HG03457 (cell line): ENCODE measurements around the gene PTP4A2.
"Not testable (repeated sequence)": the region's sequence is repeated elsewhere in the genome, so short reads cannot be mapped to it uniquely, and the experiment has no call there.

ENCODE experiments used
- ATAC-seq: cut with Tn5 transposase; IDR thresholded peaks from one replicate; pipeline ENCODE4 v1.9.1; 2021; ENCODE audit warnings: moderate number of reproducible peaks; ENCODE audit not compliant: unreplicated experiment

Gene PTP4A2

DNA sequence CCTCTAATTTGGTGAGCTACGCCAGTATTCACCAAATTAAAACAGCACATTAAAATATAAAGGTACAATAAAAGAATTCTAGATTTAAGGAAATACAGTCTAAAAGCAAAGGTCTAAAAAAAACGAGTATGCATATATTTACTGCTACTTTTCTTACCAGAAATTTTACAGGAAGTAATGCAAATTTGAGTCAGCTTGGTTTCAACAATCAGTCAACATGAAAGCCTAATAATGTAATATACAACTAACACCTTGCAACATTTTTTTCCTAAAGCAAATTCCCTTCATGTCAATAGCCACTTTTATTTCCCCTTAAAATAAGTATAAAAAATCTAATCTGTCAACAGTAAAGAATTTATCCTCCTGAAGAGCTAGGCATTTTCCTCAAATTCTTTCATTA lies 11.9 kb downstream of the PTP4A2 start:
- no peak for ATAC-seq

DNA sequence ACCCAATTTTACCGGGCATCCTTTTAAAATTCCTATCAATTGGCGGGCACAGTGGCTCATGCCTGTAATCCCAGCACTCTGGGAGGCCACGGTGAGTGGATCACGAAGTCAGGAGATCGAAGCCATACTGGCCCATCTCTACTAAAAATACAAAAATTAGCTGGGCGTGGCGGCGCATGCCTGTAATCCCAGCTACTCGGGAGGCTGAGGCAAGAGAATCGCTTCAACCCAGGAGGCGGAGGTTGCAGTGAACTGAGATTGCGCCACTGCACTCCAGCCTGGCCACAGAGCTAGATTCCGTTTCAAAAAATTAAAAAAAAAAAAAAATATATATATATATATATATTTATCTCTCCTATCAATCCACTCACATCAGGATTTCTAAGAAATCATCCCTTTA lies 12.3 kb downstream of the PTP4A2 start:
- not testable (repeated sequence) for ATAC-seq

DNA sequence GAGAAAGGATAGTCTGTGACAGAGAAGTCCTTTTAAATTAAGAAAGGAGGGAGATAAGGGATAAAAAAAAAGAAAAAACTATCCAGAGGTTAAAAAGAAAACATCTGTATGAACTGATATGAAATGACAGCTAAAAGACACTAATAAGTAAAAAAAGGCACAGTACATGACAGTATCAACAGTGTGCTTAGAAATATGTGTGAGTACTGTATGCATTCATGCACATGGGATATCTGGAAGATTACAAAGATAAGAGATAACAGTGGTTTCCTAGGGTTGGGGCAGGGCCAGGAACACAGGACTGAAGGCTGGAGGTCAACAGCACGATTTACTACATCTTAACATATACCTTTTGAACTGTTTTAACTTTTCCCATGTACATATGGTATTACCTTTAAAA lies 13.3 kb downstream of the PTP4A2 start:
- ATAC-seq: no peak

DNA sequence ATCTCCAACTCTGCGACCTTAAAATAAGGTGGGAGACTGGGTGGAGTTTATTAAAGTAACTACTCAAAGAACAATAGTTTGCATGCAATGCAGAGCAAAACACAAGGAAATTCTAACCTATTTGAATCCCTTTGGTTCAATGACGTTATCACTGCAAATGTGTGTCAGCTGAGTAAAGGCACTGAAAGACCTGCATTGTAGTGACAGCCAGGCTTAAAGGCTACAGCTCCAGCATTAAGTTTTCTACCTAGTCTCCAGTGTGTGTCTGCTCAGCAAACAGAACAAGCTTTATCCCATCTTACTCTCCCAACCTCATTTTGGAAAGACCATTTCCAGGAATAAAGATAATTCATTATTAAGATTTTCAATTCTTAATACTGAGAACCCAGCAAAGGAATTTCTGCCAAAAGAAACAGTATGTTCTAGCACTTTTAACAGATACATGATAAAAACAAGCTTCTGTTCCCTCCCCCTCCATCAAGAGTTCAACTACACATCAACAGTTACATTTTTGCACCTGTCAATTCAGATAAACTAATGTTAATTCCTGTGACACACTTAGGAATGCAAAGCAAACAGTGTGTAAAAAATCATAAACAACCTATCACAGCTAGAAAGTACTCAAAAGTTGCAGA lies 14.2 kb downstream of the PTP4A2 start:
- no peak for ATAC-seq

DNA sequence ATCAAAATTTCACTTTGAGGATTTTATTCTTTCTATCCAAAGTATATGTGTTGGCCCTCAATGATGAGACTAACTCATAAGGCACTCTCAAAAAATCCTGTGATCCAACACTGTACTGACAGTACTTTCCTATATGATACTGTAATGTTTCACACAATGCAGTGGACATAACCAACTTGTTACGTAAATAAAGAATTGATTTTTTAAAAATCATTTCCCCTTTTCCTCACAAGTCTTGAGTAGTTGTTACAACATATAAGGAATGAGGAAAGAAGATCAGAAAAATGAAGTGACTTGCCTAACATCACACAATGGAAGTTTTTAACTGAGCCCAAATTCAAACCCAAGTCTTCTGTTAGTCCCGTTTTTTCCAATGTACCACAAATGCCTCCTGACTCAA lies 17.2 kb downstream of the PTP4A2 start:
- ATAC-seq: no peak

DNA sequence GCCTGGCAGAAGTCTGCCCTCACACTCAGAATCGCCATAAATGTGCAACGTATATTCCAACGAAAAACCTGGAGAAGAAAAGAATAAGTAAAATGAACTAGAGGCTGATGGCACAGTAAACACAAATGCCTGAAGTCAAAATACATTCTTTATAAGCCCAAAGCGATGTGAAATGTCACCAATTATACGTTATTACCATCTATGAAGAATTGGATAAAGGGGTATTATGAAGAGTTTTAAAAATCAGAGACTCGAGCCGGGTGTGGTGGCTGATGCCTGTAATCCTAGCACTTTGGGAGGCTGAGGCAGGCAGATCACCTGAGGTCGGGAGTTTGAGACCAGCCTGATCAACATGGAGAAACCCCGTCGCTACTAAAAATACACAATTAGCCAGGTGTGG lies 18.6 kb downstream of the PTP4A2 start:
- ATAC-seq: no peak

DNA sequence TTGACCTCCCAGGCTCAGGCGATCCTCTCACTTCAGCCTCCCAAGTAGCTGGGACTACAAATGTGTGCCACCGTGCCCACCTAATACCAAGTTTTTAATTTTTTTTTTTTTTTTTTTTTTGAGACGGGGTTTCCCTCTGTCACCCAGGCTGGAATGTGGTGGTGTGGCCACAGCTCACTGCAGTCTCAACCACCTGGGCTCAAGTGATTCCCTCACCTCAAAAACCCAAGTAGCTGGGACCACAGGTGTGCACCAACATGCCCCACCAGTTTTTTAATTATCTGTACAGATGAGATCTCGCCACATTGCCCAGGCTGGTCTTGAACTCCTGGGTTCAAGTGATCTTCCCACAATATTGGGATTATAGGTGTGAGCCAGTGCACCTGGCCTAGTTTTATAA lies 22.7 kb downstream of the PTP4A2 start:
- ATAC-seq: no peak

DNA sequence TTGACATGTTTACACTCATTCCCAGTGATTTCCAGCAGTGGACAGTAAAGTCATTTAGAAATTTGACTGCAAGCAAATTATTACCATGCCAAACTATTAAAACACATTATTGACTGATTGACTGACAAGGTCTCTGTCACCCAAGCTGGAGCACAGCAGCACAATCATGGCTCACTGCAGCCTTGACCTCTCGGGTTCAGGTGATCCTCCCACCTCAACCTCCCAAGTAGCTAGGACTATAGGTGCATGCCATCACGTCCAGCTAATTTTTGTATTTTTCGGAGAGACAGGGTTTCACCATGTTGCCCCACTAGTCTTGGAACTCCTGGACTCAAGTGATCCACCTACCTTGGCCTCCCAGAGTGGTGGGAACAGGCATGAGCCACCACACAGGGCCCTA lies 24.2 kb downstream of the PTP4A2 start:
- ATAC-seq: no peak

DNA sequence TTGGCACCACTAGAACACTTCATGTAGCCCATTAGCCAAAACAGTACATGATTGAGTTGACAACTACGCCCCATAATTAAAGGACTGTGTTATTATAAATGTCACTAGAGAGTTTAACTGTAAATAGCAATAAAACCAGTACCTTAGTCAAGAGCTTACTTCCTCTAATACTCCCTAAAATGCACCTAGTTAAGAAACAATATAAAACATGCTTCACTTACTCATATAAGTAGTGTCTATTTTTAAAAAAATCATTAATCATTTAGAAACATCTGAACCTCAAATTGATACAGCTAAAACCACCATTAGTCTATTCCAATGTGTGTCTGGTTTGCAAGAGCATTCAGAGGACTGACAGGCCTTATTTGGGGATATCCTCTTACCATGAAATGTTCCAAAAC lies 25.3 kb downstream of the PTP4A2 start:
- ATAC-seq: no peak

DNA sequence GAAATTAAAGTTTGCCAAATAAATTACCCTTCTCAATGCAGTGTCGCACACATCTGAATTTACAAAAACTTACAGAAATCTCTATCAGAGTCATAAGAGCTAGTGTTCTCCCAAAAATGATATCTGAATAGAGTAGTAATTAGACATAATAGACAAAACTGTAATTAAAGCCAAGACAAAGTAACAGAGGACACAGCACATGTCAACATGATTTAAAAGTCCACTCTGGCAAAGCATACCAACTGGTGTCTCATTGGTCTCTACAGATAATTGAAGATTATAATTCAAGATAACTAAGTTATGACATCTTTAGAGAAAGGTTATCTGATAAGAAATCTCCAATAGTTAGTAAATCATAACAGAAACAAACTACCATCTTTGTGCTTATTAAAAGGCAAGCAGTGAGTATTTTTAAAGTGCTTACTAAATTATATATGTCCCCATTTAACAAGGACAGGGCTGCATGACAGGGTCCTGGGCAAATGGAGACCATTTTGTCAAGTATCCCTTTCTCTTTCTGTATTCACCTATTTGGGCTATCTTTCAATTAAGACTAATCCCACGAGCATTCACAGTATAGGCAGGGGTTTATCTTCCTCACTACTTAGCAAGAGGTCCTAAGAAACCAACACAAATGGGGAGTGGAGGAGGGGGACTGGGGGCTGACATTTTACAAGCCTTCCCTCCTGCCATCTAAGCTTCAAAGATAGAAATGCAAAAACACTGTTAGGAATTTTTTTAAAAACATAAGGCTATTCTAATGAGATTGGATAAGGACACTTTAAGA lies 26.0 kb downstream of the PTP4A2 start:
- no peak for ATAC-seq

DNA sequence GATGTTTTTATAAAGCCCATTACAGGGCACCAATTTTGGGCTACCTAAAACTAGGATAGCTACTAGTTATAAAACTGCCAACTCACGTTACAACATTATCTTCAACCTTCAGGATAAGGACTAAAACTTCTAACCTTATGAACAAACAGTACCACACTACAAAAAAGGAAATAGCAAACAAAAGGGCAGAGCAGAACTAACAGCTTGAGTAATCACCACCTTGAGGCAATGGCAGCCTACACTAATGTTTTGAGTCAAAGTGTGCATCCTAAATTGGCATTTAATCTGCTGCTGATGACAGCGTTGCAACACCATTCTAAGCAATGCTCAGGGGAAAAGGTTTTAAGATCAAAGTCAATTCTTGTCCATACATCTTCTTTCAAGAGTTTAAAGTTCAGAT lies 27.2 kb downstream of the PTP4A2 start:
- ATAC-seq: no peak

DNA sequence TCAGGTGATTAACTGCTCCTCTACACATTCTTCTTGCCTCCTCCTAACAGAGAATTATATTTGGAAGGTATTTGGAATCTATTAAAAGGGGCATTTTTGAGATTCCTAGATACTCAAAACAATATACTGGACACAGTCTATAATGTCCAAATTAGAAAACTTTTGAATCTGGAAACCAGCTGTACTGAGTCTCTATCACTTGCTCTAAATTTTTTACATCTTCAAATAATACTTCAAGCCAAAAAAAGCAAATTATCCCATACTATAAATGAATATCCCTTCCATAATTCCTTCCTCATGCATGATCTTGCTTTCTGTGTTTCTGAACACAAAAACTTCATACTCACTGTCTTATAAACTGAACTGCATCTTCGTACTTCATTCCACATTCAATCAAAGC lies 28.5 kb downstream of the PTP4A2 start:
- ATAC-seq: no peak

DNA sequence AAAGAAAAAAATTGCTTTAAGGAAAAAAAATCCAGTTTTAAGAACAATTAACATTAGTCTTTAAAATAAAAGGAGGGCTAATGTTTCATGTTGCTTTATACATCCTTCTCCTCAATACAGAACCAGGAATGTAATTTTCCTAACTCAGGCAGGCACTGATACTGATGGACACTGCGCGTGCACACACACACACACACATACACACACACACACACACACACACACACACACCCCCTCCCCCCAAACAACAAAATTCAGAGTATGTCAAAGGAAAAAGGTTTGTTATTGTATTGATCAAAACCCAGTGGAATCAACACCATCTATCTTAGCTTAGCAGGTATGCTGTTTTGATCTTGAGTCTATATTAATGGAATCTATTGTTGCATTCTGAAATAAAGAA lies 31.6 kb downstream of the PTP4A2 start:
- no peak for ATAC-seq

DNA sequence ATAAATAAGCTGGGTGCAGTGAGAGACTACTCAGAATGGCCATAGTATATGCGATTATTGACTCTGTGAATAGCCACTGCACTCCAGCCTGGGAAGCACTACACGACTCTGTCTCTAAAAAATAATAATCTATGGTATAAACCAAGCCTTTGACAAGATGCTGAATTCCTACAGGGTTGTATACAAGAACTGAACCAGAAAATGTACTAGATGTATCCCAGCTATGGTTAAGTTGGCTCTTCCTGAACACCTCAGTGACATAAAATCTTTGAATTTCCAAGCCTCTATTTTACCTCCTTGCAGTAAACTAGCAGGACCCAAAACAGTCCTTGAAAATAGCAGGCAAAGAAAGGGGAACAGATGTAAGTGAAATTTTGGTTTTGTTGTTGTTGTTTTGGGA lies 32.5 kb downstream of the PTP4A2 start:
- no peak for ATAC-seq

DNA sequence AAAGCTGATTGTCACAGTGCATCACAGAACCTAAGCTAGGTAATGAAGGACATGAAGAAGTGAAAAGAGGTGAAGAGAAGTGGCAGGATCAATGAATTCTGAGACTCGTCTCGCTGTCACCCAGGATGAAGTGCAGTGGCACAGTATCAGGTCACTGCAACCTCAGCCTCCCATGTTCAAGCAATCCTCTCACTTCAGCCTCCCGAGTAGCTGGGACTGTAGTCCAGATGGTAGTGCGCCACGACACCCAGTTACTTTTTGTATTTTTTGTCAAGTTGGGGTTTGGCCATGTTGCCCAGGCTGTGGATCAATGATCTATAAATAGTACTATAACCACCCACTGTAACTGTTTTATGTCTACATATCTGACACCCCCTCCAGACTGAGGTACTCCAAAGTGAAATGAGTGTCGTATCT lies 33.1 kb downstream of the PTP4A2 start:
- ATAC-seq: no peak

DNA sequence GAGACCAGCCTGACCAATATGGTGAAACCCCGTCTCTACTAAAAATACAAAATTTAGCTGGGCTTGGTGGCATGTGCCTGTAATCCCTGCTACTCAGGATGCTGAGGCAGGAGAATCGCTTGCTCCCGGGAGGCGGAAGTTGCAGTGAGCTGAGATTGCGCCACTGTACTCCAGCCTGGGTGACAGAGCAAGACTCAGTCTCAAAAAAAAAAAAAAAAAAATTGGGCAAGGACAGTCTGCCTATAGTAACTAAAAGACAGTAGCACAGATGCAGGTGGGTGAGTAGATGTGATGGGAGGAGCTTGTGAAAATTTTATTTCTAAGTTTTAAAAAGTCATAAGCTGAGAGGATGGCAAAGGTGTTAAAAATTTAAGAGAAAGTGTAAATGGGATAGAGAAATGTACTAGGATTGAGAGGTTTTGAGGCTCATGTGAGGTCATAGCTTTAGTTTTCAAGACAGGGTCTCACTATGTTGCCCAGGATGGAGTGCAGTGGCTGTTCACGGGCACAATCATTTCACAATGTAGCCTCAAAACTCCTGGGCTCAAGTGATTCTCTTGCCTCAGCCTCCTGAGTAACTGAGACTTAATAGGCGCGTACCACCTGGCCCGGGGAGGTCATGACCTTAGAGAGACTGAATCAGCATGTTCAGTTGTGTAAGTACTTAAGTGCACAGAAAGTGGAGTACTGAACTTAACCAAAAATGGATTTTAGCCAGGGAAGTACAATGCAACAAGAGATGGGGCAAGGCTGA lies 33.7 kb downstream of the PTP4A2 start:
- ATAC-seq: no peak

DNA sequence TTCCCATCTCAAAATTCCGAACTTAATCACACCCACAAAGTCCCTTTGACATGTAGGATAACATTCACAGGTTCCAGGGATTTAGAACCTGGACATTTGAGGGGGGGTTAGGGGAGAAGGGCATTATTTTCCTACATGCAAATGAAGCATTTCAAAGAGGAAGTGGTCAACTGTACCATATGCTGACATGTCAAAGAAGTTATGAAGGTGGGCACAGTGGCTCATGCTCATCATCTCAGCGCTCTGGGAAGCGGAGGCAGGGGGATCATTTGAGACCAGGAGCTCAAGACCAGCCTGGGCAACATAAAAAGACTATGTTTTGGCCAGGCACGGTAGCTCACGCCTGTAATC lies 35.7 kb downstream of the PTP4A2 start:
- ATAC-seq: no peak

DNA sequence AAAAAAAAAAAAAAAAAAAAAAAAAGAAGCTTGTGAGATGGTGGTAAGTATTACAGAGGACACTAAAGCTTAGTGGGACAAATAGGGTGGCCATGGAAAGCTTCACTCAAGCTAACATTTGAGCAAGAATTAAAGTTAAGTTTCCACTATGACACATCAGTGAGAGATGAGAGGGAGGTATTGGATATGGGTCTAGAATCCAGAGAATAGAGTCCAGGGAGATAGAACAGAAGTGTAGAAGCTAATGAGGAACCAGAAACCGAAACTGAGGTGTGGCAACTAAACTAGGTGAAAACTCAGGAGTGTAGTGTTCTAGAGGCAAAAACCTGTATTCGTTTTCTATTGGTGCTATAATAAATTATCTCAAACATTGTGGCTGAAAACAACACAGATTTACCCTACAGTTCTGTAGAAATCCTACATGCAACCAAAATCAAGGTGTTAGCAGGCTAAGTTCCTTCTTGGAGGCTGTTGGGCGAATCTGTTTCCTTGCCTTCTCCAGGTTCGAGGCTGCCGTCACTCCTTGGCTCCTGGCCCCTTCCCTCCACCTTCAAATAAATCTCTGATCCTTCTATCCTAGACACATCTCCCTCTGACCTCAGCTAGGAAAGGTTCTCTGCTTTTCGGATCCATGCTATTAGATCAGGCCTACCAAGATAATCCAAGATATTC lies 36.2 kb downstream of the PTP4A2 start:
- no peak for ATAC-seq

DNA sequence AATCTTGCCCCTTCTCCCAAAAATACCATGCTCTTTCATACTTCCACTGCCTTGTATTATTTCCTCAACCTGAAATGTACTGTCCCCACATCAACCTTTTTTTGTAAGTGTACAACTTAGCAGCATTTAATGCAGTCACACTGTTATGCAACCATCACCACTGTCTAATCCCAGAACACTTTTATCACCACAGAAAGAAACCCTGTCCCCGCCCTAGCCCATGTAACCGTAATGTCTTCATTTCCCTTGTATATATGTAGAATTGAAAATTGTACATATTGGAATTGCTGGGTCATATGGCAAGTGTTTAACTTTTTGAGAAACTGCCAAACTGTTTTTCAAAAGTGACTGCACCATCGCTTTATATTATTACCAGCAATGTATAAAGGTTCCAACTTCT lies 37.4 kb downstream of the PTP4A2 start:
- no peak for ATAC-seq

DNA sequence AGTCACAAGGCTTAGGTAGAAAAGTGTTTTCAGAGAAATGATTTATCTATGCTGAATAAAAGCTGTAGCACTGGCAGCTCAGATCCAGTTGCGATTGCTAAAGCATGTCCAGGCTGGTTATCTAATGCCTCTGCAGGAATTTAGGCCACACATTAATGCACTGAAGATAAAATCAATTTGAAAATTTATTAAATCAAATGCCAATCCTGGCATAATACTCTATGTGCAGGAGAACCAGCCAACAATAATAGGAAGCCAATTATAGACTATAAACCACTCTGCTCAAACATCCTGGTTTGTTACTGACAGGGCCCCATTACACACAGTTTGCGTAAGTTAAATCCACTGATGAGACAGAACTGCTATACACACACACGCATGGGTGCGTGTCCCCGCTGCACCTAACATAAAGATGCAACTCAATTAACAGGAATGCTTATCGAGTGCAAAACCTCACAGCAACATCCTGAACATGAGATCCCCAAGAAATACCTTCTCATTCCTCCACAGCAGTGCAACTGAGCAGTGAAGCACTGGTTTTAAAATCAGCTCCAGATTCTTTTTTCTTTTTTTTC lies 40.6 kb downstream of the PTP4A2 start:
- ATAC-seq: no peak

DNA sequence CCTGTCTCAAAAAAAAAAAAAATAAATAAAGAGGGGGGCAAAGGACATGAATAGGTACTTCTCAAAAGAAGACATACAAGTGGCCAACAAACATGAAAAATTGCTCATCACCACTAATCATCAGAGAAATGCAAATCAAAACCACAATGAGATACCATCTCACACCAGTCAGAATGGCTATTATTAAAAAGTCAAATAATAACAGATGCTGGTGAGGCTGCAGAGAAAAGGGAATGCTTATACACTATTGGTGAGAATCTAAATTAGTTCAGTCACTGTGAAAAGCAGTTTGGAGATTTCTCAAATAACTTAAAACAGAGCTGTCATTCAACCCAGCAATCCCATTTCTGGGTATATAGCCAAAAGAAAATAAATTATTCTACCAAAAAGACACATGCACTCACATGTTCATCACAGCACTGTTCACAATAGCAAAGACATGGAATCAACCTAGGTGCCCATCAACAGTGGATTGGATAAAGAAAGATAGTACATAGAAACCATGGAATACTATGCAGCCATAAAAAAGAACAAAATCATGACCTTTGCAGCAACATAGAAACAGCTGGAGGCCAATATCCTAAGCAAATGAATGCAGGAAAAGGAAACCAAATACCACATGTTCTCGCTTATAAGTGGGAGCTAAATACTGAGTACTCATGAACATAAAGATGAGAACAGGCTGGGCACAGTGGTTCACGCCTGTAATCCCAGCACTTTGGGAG lies 42.5 kb downstream of the PTP4A2 start:
- ATAC-seq: not testable (repeated sequence)
